ENCODE data around the gene FXYD3.

GRCh38 chr19:35087393-35087792 lies 28.2 kb upstream of the FXYD3 start:
- TF ChIP-seq ARNTL (CRISPR knock-in tag; IDR thresholded peaks at IDR 0.05; ENCODE audit: borderline replicate concordance, low read depth) (no peak), CSDC2 (CRISPR knock-in tag; IDR thresholded peaks at IDR 0.05) (no peak), ZFP30 (CRISPR knock-in tag; IDR thresholded peaks at IDR 0.05) (no peak), PATZ1 (CRISPR knock-in tag; IDR thresholded peaks at IDR 0.05; ENCODE audit: borderline replicate concordance) (no peak), TOX (CRISPR knock-in tag; IDR thresholded peaks at IDR 0.05; ENCODE audit: borderline replicate concordance) (no peak), ZFP3 (CRISPR knock-in tag; IDR thresholded peaks at IDR 0.05) (no peak), TCF4 (CRISPR knock-in tag; IDR thresholded peaks at IDR 0.05; ENCODE audit: borderline replicate concordance) (no peak), ZNF565 (CRISPR knock-in tag; conservative IDR thresholded peaks at IDR 0.05; ENCODE audit: low read depth) (no peak), OSR1 (CRISPR knock-in tag; IDR thresholded peaks at IDR 0.05) (no peak), BACH2 (CRISPR knock-in tag; IDR thresholded peaks at IDR 0.05; ENCODE audit: borderline replicate concordance) (no peak), PPARA (CRISPR knock-in tag; IDR thresholded peaks at IDR 0.05; ENCODE audit: borderline replicate concordance) (no peak), POU6F1 (CRISPR knock-in tag; IDR thresholded peaks at IDR 0.05; ENCODE audit: borderline replicate concordance, low read depth) (no peak), ESRRG (CRISPR knock-in tag; IDR thresholded peaks at IDR 0.05) (no peak)

Measured in SK-N-SH treated with all-trans-retinoic acid at 6 μM for 48 hours (cell line).